WTC11 (cell line): ENCODE measurements around the gene HEPACAM. TPM values are rescaled to one million over a fixed set of nuclear protein-coding genes. Genes with fewer than 3 reads are reported as not detected.
A peak's percentile ranks its signal among the peaks of the same experiment; 100 is the strongest.

Source experiments
- ATAC-seq: fragments of 200-7000 bp; cut with Tn5 transposase; 2 replicates; pipeline ENCODE4 v1.10.0; 2021; ENCODE audit warnings: mild to moderate bottlenecking, moderate library complexity
- CTCF ChIA-PET: fragments of 300-600 bp; sonication (Branson Sonifier 250); formaldehyde crosslinking; loops from one replicate; lab custom pipeline; 2021; ENCODE audit warnings: antibody characterized with exemption; lab: Charles Lee
- POLR2A ChIA-PET: fragments of 350-600 bp; sonication (Branson Sonifier 250); formaldehyde crosslinking; loops from one replicate; lab custom pipeline; 2021; ENCODE audit warnings: antibody characterized with exemption; lab: Charles Lee
- DNase-seq: peaks from one replicate; pipeline ENCODE4 v3.0.0; 2021; ENCODE audit warnings: low spot score
- H3K27ac Mint-ChIP-seq: 2 replicates; pipeline ENCODE4 v1.8.0; 2021; ENCODE audit warnings: mixed read lengths
- H3K27me3 Mint-ChIP-seq: 2 replicates; pipeline ENCODE4 v1.8.0; 2021; ENCODE audit warnings: low read depth, mild to moderate bottlenecking, moderate library complexity, mixed read lengths
- H3K36me3 Mint-ChIP-seq: 2 replicates; pipeline ENCODE4 v1.8.0; 2021; ENCODE audit warnings: mixed read lengths
- H3K4me1 Mint-ChIP-seq: 2 replicates; pipeline ENCODE4 v1.8.0; 2022; ENCODE audit warnings: mixed read lengths
- H3K4me3 Mint-ChIP-seq: 2 replicates; pipeline ENCODE4 v1.8.0; 2021; ENCODE audit warnings: mild to moderate bottlenecking, moderate library complexity, mixed read lengths
- H3K9me3 Mint-ChIP-seq: 2 replicates; pipeline ENCODE4 v1.8.0; 2021; ENCODE audit warnings: mixed read lengths
- ARID4B ChIP-seq: sonication (generic); formaldehyde crosslinking; IDR thresholded peaks from 2 replicates; pipeline ENCODE4 v1.8.0; 2023; ENCODE audit warnings: missing genetic modification reagents, mild to moderate bottlenecking, borderline replicate concordance
- ATF3 ChIP-seq: sonication (generic); formaldehyde crosslinking; conservative IDR thresholded peaks from 2 replicates; pipeline ENCODE4 v1.8.1; 2022; ENCODE audit warnings: mild to moderate bottlenecking, missing genetic modification reagents
- E2F4 ChIP-seq: sonication (generic); formaldehyde crosslinking; IDR thresholded peaks from 2 replicates; pipeline ENCODE4 v1.8.1; 2022; ENCODE audit warnings: low read depth, mild to moderate bottlenecking, moderate library complexity, missing genetic modification reagents, borderline replicate concordance
- FOXP1 ChIP-seq: sonication (generic); formaldehyde crosslinking; IDR thresholded peaks from 2 replicates; pipeline ENCODE4 v1.8.0; 2022; ENCODE audit warnings: missing genetic modification reagents, mild to moderate bottlenecking, moderate library complexity, borderline replicate concordance
- HMGA2 ChIP-seq: fragments of 250-450 bp; sonication (Bioruptor Pico); IDR thresholded peaks from 2 replicates; pipeline ENCODE4 v1.4.0; 2021; ENCODE audit warnings: mild to moderate bottlenecking, moderate library complexity
- HMGXB4 ChIP-seq: sonication (generic); formaldehyde crosslinking; IDR thresholded peaks from 2 replicates; pipeline ENCODE4 v1.8.1; 2023; ENCODE audit warnings: mild to moderate bottlenecking, moderate library complexity, missing genetic modification reagents
- MXD4 ChIP-seq: fragments of 250-450 bp; sonication (Bioruptor Pico); IDR thresholded peaks from 2 replicates; pipeline ENCODE4 v1.8.0; 2021; ENCODE audit warnings: mild to moderate bottlenecking, moderate library complexity, borderline replicate concordance
- MYBL2 ChIP-seq: sonication (generic); formaldehyde crosslinking; IDR thresholded peaks from 2 replicates; pipeline ENCODE4 v1.8.1; 2023; ENCODE audit warnings: mild to moderate bottlenecking, moderate library complexity, missing genetic modification reagents
- NR1H2 ChIP-seq: sonication (generic); formaldehyde crosslinking; IDR thresholded peaks from 2 replicates; pipeline ENCODE4 v1.9.0; 2021; ENCODE audit warnings: mild to moderate bottlenecking, moderate library complexity, missing genetic modification reagents
- SP1 ChIP-seq: sonication (generic); formaldehyde crosslinking; conservative IDR thresholded peaks from 2 replicates; pipeline ENCODE4 v1.8.1; 2022; ENCODE audit warnings: missing genetic modification reagents
- ZBTB43 ChIP-seq: sonication (generic); formaldehyde crosslinking; IDR thresholded peaks from 2 replicates; pipeline ENCODE4 v1.8.1; 2023; ENCODE audit warnings: mild to moderate bottlenecking, missing genetic modification reagents
- ZNF121 ChIP-seq: sonication (generic); formaldehyde crosslinking; IDR thresholded peaks from 2 replicates; pipeline ENCODE4 v1.8.0; 2023; ENCODE audit warnings: missing genetic modification reagents
- ZNF532 ChIP-seq: fragments of 250-450 bp; sonication (Bioruptor Pico); IDR thresholded peaks from 2 replicates; pipeline ENCODE4 v1.9.0; 2021; ENCODE audit warnings: mild to moderate bottlenecking, borderline replicate concordance
- ZNF671 ChIP-seq: fragments of 250-450 bp; sonication (Bioruptor Pico); IDR thresholded peaks from 2 replicates; pipeline ENCODE4 v1.8.0; 2021; ENCODE audit warnings: mild to moderate bottlenecking
- total RNA-seq: library from RNA; stranded (reverse); gene quantifications from 3 replicates; pipeline ENCODE4 v1.2.3, GENCODE V29; 2021

The HEPACAM gene
- total RNA-seq, 1 experiment from 2014 or later = not detected

GRCh38 chr11:124900464-124900863 lies 35.4 kb downstream of the HEPACAM start:
- H3K9me3 Mint-ChIP-seq = peaks cover 2% of the 10 kb centered on the region
- DNase-seq (no peak), ATAC-seq (peak; percentile 18; the same call in 1 of the 2 replicates)
- no peak overlapping the region for H3K4me3 Mint-ChIP-seq
- no peak for TF ChIP-seq ZNF671 (CRISPR knock-in tag)
- TF ChIP-seq ZNF532 = no peak
- TF ChIP-seq MXD4 (CRISPR knock-in tag) = no peak
- TF ChIP-seq MYBL2 (CRISPR knock-in tag) = no peak
- no peak for TF ChIP-seq E2F4 (CRISPR knock-in tag)
- ChIA-PET CTCF (interaction anchor here (0.9 to 3.6 kb wide), 4 partner anchors 10 to 100 kb away, joined by 3 to 30 read pairs (median 4); partner anchors contain the start of gene MSANTD2), POLR2A (no interaction called here)
- H3K27me3 Mint-ChIP-seq = peaks cover 24% of the 10 kb centered on the region
- H3K27ac Mint-ChIP-seq = no peak overlapping the region
- H3K4me1 Mint-ChIP-seq = peaks cover 25% of the 10 kb centered on the region
- no peaks in the 10 kb centered on the region for H3K36me3 Mint-ChIP-seq

GRCh38 chr11:124899383-124900145 lies 36.3 kb downstream of the HEPACAM start:
- DNase-seq = no peak
- Mint-ChIP-seq H3K27me3 (peaks cover 21% of the 10 kb centered on the region), H3K9me3 (no peaks in the 10 kb centered on the region), H3K27ac (no peak overlapping the region), H3K4me3 (no peak overlapping the region), H3K36me3 (no peaks in the 10 kb centered on the region), H3K4me1 (peaks cover 25% of the 10 kb centered on the region)
- POLR2A ChIA-PET = no interaction called here
- peak; percentile 61 for ATAC-seq
- CTCF ChIA-PET = interaction anchor here (0.6 to 3.6 kb wide), 16 partner anchors 9 to 1340 kb away, joined by 3 to 30 read pairs (median 4); partner anchors contain the start of genes CCDC15 and MSANTD2
- TF ChIP-seq ZBTB43 (CRISPR knock-in tag) (no peak), NR1H2 (CRISPR knock-in tag) (no peak), FOXP1 (CRISPR knock-in tag) (no peak), SP1 (CRISPR knock-in tag) (no peak), ZNF121 (CRISPR knock-in tag) (no peak), HMGA2 (no peak), ATF3 (CRISPR knock-in tag) (no peak), HMGXB4 (CRISPR knock-in tag) (no peak), ARID4B (CRISPR knock-in tag) (no peak)
